Activated CD8-positive, alpha-beta memory T cell treated with anti-CD3 and anti-CD28 coated beads for 48 hours (primary cell): Measurements from ENCODE around the gene CADM3.
A peak's percentile ranks its signal among the peaks of the same experiment; 100 is the strongest.

Experiments used
- DNase-seq, 3 experiments: peaks; one replicate each; pipeline ENCODE4 v3.0.0-alpha.2; 2020; ENCODE audit warnings: low read depth in 2 of 3, low spot score in 2 of 3

The CADM3 gene

GRCh38 chr1:159173320-159173719 lies 1.9 kb downstream of the CADM3 start:
- no peak for DNase-seq

DNA sequence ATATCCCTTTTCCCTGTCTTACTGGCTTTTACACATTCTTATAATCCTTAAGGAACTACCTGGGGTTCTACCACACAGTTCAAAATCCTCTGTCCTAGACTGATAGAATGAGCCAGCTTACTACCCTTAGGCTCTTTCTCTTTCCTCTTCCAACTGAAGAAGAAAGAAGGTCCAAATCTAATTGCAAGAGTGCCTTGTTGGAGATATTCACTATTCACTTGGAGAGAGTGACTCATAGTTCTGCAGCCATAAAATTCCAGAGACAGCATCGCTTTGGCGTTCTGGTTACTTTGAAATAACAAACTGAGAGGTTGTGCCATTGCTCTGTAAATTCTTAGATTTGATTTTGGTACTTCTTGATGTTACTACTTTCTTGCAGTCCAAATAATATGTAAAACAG lies 4.2 kb downstream of the CADM3 start:
- no peak for DNase-seq

- DNase-seq: no peak
These were observed 6.0 kb downstream of the CADM3 start for GRCh38 chr1:159177272-159177907.

DNA sequence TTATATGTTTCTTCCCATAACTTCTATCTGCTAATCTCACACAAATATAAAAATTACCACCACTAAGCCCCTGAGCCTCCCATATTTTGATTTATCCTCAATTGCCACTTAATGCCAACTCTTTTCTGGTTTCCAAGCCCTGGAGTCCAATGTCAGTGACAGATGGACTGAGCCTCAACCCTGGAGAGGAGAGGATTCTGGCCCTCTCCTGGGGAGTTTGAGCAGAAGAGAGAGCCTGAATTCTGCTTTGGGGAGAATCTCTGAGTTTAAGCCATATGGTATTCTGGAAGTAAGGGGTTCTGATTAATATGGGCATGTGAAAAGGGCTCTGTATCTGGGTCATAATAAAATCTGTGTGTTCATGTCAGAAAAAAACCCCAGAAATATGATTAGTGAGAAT lies 8.5 kb downstream of the CADM3 start:
- no peak for DNase-seq

- no peak for DNase-seq
These were observed 9.1 kb downstream of the CADM3 start for GRCh38 chr1:159180516-159180915.

- no peak for DNase-seq
These were observed 10.1 kb downstream of the CADM3 start for GRCh38 chr1:159181328-159182024.

DNA sequence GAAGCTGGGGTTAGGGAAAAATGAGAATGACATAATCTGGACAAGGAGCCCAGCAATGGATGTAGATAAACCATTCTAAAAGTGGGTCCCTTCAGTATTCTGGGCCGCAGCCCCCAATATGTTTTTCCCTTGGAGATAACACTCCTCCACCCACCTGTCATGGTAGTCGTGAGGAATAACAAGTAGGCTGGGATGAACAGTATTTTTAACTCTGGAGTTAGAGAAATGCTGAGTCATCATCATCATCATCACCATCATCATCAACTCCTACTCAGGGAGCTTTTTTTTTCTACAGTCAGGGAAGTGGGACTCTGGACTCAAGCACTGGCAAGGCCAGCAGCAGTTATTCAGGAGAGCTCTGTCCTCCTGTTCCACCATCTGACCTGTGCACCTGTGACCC lies 12.8 kb downstream of the CADM3 start:
- no peak for DNase-seq

GRCh38 chr1:159185121-159185520 lies 13.7 kb downstream of the CADM3 start:
- DNase-seq: no peak

DNA sequence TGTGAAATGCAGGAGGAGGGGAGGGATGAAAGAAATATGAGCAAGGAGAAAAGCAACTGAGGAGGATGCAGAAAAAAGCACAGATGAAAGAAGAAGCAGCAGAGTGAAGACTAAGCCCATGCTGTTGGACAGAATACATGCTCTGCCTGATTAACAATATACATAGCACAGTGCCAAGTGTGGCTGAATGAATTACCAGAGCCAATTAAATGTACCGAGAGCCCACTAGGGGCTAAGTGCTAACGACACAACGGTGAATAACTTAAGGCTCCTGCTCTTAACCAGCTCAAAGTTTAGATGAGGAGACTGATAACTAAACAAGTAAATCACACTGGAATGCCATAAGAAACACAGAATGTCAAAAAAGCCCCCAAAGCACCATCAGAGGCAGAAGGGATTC lies 15.6 kb downstream of the CADM3 start:
- no peak for DNase-seq

GRCh38 chr1:159187647-159188374 lies 16.4 kb downstream of the CADM3 start:
- no peak for DNase-seq

- DNase-seq: no peak
These were observed 17.0 kb downstream of the CADM3 start for GRCh38 chr1:159188375-159188788.

DNA sequence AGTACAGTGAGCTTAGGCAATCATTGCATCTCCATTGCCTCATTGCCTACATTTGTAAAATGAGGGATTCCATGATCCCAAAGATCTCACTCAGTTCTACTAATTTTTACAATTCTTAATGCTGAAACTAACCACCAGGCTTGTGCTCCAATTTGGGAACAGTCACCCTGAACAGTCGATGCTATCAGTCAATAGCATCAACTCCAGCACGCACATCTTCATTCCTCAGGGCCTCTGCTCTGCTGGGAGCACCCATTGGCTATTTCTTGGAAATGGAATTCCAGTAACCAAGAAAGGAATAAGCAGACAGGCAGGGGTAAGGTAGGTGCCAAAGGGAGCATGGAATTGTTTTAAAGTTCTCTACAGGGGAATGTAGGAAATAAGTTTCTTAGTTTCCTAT lies 19.0 kb downstream of the CADM3 start:
- DNase-seq: no peak

- DNase-seq: no peak
These were observed 25.1 kb downstream of the CADM3 start for GRCh38 chr1:159196543-159196942.

GRCh38 chr1:159197561-159198557 lies 26.4 kb downstream of the CADM3 start:
- DNase-seq: peak in 2 of 3 experiments; percentile 19 to 41

GRCh38 chr1:159199901-159200300 lies 28.5 kb downstream of the CADM3 start:
- no peak for DNase-seq

- no peak for DNase-seq
These were observed 29.4 kb downstream of the CADM3 start for GRCh38 chr1:159200769-159201168.

- DNase-seq: no peak
These were observed 30.2 kb downstream of the CADM3 start for GRCh38 chr1:159201642-159202041.

DNA sequence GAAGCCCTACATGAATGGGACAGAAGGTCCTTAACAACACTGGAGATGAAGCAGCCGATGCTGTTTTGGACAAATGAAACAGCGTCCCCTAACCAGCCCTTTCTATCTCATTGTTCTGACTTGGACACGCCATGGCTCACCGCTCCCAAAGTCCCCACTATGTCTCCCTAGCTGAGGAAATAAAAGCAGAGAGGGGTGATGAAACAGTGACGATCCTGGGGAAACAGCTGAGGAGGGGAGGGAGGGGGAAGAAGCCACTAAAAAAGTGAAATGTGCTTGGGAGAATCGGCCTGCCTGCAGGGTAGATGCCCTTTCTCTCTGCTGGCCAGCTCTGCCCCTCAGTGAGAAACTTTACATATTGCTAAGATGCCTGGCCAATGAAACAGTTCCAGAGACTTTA lies 32.2 kb downstream of the CADM3 start:
- no peak for DNase-seq

GRCh38 chr1:159204161-159205141 lies 33.0 kb downstream of the CADM3 start, which contains the start of gene ACKR1:
TSS of gene ACKR1 (plus strand) at chr1:159204875. CDS start at chr1:159204960, 85 bp downstream.
- no peak for DNase-seq

DNA sequence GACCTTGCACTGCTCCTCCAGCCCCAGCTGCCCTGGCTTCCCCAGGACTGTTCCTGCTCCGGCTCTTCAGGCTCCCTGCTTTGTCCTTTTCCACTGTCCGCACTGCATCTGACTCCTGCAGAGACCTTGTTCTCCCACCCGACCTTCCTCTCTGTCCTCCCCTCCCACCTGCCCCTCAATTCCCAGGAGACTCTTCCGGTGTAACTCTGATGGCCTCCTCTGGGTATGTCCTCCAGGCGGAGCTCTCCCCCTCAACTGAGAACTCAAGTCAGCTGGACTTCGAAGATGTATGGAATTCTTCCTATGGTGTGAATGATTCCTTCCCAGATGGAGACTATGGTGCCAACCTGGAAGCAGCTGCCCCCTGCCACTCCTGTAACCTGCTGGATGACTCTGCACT lies 33.8 kb downstream of the CADM3 start:
- no peak for DNase-seq
